GM19463 (cell line): ENCODE results near the gene LIPI.
A peak's percentile ranks its signal among the peaks of the same experiment; 100 is the strongest.
"Not testable (repeated sequence)": the region's sequence is repeated elsewhere in the genome, so short reads cannot be mapped to it uniquely, and the experiment has no call there.

Experiments used
- ATAC-seq: cut with Tn5 transposase; IDR thresholded peaks from one replicate; pipeline ENCODE4 v1.9.1; 2021; ENCODE audit warnings: mild to moderate bottlenecking, moderate library complexity; ENCODE audit not compliant: unreplicated experiment

The LIPI gene

GRCh38 chr21:14210738-14211137, at the start of gene LIPI:
TSS of gene LIPI (minus strand) at chr21:14210955. CDS start at chr21:14210845, 110 bp downstream.
- ATAC-seq, result no peak

GRCh38 chr21:14260174-14260764, 49.5 kb upstream of the LIPI start:
- ATAC-seq, result no peak

DNA sequence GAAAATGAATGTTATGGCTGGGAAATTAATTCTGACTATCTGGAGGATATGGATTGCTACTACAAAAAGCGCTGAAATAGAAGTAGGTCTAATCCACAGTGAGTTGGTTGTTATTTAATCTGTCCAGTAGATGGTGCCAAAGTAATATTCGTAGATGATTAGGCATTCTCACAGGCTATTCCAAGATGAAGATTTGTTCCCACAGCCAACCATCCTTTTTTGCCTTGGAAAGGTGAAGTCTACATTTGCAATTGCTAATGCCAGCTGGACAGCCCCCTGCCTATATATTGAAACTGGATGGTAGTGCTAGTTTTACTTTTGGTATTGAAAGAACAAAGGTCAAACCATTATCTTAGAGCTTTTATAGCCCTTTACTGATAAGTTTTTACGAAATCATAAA, 49.0 kb upstream of the LIPI start:
- ATAC-seq, result no peak

GRCh38 chr21:14251336-14251735, 40.6 kb upstream of the LIPI start:
- no peak for ATAC-seq

- ATAC-seq, result no peak
Measured at GRCh38 chr21:14245711-14246110, 35.0 kb upstream of the LIPI start.

DNA sequence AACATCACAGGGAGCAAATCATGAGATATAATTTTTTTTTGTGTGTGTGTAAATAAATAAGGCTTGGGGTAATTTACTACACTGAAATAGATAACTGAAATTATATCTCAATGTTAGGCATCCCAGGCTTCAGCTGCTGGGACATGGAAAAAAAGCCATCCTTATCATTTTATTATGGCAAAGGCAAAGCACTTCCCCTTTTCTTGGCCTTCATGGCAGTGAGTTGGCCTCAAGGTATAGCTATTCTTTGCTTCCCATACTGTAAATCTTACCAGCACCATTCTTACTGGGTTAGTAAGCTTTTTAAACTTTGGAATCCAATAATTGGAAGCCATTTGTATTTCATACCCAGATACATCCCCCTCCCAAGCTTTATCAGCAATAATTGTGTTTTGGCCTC, 34.2 kb upstream of the LIPI start:
- no peak for ATAC-seq

DNA sequence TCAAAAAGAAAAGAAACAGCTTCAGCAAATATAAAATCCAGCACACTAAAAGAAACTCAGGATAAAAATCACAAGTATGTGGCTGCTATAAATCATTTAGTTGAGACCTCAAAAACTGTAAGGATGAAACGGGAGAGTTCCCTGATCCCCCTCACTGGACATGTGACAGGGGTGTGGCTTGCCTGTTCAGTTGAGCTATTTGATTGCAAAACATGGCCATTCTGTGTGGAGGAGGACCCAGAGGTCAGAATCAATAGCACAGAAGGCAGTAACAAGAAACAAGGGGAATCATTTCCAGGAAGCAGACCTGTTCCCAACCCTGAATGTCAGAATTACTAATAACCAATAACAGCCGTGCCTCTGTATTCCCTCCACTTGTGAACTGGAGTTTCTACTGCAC, 33.1 kb upstream of the LIPI start:
- no peak for ATAC-seq

DNA sequence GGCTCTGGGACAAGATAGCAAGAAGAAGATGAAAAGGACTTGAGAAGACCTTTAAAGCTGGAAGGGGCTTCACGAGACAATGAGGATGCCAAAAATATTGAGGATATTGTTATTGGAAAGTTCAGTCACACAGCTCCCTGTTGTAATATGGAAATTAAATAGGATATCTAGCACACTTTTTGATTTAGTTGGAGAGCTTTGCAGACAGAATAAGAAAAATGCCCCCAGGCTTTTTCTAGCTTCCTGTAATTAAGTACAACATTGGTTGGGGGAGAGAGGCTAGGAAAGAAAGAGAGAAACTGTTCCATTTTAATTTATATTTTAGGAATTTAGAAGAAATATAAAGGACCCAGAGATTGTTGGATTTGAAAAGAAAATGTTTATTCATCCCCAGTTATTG, 32.7 kb upstream of the LIPI start:
- no peak for ATAC-seq

- ATAC-seq, result no peak
Measured at GRCh38 chr21:14241297-14241696, 30.5 kb upstream of the LIPI start.

DNA sequence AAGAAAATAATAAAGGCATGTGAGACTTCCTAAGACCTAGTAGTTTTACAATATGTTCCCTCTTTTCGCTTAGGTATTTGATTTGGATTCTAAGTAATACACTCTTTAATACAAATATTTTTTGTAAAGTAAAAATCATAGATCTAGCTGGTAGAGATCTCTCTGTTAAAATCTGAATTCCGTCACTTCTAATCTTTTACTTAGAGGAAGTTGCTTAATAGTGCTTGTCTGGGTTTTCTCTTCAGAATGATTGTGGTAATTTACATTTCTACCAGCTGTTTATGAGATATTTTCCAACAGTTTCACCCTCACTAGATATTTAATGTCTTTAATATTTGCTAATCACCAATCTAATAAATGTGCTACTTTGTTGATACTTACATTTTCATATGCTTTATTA, 28.5 kb upstream of the LIPI start:
- no peak for ATAC-seq

GRCh38 chr21:14236180-14236579, 25.4 kb upstream of the LIPI start:
- no peak for ATAC-seq

- ATAC-seq, result no peak
Measured at GRCh38 chr21:14235101-14235500, 24.3 kb upstream of the LIPI start.

DNA sequence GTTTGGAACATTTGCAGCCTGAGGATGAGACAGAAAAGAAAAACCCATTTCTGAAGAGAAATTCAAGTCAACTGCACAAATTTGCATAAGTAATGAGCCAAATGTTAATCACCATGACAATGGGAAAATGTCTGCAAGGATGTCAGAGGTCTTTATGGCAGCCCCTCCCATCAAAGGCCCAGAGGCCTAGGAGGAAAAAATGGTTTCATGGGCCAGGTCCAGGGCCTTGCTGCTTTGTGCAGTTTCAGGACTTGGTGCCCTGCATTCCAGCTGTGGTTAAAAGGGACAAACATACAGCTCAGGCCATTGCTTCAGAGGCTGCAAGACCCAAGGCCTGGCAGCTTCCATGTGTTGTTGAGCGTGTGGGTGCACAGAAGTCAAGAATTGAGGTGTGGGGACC, 18.6 kb upstream of the LIPI start:
- no peak for ATAC-seq

- no peak for ATAC-seq
Measured at GRCh38 chr21:14223365-14223764, 12.6 kb upstream of the LIPI start.

DNA sequence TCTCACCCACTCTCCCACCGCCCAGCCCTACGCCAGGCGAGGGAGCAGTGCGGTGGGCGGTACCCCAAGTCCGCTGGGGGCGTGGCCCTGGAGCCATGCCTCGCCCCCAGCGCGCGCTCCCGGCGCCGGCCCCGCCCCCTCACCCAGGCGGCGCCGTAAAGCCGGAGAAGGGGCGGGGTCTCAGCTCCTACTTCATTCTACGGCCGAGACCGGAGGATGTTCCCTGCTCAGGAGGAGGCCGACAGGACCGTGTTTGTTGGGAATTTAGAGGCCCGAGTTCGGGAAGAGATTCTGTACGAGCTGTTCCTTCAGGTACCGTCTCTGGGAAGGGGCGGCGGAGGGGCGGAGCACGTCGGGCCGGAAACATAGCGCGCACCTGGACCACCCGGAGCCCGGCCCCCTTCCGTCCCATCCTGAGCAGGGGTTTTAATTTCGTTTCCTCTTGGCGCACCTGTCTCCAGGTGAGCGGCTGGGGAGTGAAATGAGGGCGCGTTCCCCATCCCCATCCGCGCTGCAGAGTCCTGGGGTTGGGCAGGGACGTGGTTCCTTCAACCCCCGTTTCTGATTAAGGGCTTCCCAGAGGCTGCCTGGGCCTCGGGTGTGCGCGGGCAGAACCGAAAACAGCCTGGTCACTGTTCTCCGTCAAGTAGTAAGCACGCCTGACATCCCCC, 5.4 kb upstream of the LIPI start, which contains the start of gene RBM11:
Gene RBM11, plus strand, starts transcription at position 187 of the 671 bp plus-strand sequence. Its CDS starts 30 bp downstream, at position 217.
- ATAC-seq, result peak; percentile 96

DNA sequence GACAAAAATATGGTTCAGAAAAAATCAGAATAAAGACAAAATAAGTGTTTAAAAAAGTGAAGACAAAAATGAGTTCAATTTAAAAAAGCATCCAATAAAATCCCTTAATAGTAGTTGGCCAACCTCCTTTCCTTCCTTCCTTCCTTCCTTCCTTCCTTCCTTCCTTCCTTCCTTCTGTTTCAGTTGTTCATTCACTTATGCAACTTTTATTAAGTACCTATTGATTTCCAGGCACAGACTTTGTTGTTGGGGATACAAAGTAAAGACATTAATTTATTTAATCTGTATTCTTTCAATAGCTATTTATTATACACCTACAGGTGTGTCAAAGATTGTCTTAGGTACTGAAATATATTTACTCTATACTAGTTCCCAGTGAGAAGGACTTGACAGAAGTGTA, 2.4 kb upstream of the LIPI start:
- no peak for ATAC-seq

DNA sequence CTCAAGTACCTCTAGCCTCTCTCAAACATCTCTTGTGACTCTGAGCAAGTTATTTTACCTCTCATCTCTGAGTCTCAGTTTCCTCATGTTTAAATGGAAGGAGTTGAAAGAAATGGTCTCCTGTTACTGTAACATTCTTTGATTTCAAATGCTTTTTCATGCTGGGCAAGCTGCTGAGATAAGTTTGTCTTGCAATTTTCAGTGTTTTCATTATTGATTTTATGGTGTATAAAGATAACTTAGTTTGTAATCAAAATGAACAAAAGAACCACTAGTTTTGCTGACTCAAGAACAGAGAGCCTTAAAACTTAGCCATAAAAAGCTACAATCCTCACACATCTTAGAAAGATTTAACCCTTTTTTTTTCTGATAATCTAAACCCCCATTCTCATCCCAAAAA, 4.5 kb downstream of the LIPI start:
- ATAC-seq, result no peak

DNA sequence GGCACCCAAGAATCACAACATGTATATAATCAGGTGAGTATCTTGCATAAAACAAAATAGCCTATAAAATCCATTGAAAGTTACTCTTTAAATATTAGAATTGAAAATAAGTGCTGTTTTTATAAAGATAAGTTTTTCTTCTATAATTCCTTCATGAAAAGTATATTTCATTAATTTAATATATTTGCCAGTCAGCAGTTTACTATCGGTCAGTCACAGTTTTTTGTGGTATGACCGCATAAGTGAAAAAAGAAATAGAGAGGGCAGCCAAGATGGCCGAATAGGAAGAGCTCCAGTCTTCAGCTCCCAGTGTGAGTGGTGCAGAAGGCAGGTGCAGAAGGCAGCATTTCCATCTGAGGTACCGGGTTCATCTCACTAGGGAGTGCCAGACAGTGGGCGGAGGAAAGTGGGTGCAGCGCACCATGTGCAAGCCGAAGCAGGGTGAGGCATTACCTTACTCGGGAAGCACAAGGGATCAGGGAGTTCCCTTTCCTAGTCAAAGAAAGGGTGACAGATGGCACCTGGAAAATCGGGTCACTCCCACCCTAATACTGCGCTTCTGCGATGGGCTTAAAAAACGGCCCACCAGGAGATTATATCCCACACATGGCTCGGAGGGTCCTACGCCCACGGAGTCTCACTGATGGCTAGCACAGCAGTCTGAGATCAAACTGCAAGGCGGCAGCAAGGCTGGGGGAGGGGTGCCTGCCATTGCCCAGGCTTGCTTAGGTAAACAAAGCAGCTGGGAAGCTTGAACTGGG, 44.1 kb downstream of the LIPI start:
- ATAC-seq, result not testable (repeated sequence)

- no peak for ATAC-seq
Measured at GRCh38 chr21:14143999-14144398, 66.8 kb downstream of the LIPI start.

GRCh38 chr21:14124266-14124665, 86.5 kb downstream of the LIPI start:
- ATAC-seq, result no peak

DNA sequence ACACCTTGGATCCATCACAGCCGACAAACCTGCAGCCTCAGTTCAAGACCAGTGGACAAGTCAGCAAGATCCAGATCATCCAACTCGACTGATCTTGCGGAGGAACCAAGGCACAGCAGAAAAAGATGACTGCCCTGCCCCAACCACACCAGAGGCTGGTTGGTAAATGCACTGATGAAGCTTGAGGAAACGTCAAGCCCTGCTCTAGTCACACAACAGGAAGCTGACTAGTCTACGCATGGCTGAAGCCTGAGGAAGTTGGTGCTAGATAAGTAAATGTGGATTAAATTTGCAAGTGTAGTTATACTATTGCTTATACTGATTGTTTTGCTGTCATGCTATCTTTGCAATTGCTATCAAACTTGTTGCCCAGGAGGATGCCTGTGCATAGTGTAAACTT, 89.0 kb downstream of the LIPI start:
- no peak for ATAC-seq

DNA sequence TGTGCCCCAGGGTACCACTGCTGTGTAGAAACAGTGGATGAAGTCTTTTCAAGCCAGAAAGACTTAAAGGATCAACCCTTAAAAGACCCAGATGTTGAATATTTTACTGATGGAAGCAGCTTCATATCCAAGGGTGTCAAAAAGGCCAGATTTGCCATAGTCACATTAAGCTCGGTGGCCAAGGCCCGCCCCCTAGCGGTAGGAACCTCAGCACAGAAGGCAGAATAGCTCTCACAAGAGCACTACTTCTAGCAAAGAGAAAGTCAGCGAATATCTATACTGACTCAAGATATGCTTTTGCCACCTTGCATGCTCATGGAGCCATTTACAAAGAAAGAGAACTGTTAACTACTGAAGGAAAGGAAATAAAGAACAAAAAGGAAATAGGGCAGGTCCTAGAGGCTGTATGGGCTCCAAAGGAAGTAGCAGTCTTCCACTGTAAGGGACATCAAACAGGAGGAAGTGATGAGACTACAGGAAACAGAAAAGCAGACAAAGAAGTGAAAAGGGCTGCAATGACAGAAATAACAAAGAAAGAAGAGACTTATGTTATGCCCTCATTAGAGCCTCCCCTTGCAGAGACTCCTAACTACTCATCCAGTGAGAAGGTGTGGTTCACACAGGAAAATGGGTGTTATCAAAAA, 90.5 kb downstream of the LIPI start:
- peak; percentile 39 for ATAC-seq
